Stimulated activated effector memory CD8-positive, alpha-beta T cell treated with anti-CD3 and anti-CD28 coated beads, Interleukin-12 subunit alpha, Interleukin-12 subunit beta, amount 100 ng/mL, for 72 hours (primary cell): ENCODE measurements around the gene PRKCSH.

Experiments
- ATAC-seq: fragments of 150-1000 bp; cut with Tn5 transposase; 2 replicates; pipeline ENCODE4 v1.10.0; 2021
- DNase-seq, 2 donors: peaks; one replicate each; pipeline ENCODE4 v3.0.0; 2021 to 2022; ENCODE audit warnings: low spot score in 2 of 2
- H3K27ac Mint-ChIP-seq: one replicate; pipeline ENCODE4 v1.8.0; 2022; ENCODE audit warnings: mild to moderate bottlenecking, mixed read lengths
- H3K36me3 Mint-ChIP-seq: one replicate; pipeline ENCODE4 v1.8.0; 2022; ENCODE audit warnings: mild to moderate bottlenecking, mixed read lengths
- H3K4me1 Mint-ChIP-seq: one replicate; pipeline ENCODE4 v1.8.0; 2022; ENCODE audit warnings: mixed read lengths
- H3K4me3 Mint-ChIP-seq: one replicate; pipeline ENCODE4 v1.8.0; 2022; ENCODE audit warnings: mild to moderate bottlenecking, mixed read lengths
- H3K9me3 Mint-ChIP-seq: one replicate; pipeline ENCODE4 v1.8.0; 2022; ENCODE audit warnings: mixed read lengths

Gene PRKCSH

GRCh38 chr19:11435833-11436313 lies 438 bp downstream of the PRKCSH start:
- peaks cover 26% of the 10 kb centered on the region for H3K4me1 Mint-ChIP-seq

GRCh38 chr19:11437955-11438354 lies 2.5 kb downstream of the PRKCSH start:
- DNase-seq (no peak), ATAC-seq (no peak)
- H3K4me3 Mint-ChIP-seq: peak overlapping the region; percentile 100
- peaks cover 91% of the 10 kb centered on the region for H3K36me3 Mint-ChIP-seq
- H3K9me3 Mint-ChIP-seq: no peaks in the 10 kb centered on the region
- H3K4me1 Mint-ChIP-seq: peaks cover 39% of the 10 kb centered on the region
- H3K27ac Mint-ChIP-seq: no peak overlapping the region

More at GRCh38 chr19:11435833-11436313, 438 bp downstream of the PRKCSH start:
- H3K4me3 Mint-ChIP-seq: peak overlapping the region; percentile 100
- no peak for ATAC-seq
- H3K36me3 Mint-ChIP-seq: peaks cover 70% of the 10 kb centered on the region
- peak in 1 of 2 donors; percentile 67 for DNase-seq
- H3K9me3 Mint-ChIP-seq: no peaks in the 10 kb centered on the region
- peak overlapping the region; percentile 99 for H3K27ac Mint-ChIP-seq

- Mint-ChIP-seq H3K4me1 (peaks cover 21% of the 10 kb centered on the region), H3K4me3 (no peak overlapping the region), H3K27ac (no peak overlapping the region), H3K9me3 (no peaks in the 10 kb centered on the region), H3K36me3 (peaks cover 83% of the 10 kb centered on the region)
- no peak for ATAC-seq
- DNase-seq: no peak
Observed at GRCh38 chr19:11444059-11444458, 8.6 kb downstream of the PRKCSH start.

- Mint-ChIP-seq H3K36me3 (peaks cover 83% of the 10 kb centered on the region), H3K9me3 (no peaks in the 10 kb centered on the region), H3K4me3 (no peak overlapping the region), H3K4me1 (peaks cover 21% of the 10 kb centered on the region), H3K27ac (peak overlapping the region; percentile 69)
- ATAC-seq (no peak), DNase-seq (no peak)
Observed at GRCh38 chr19:11445141-11445540, 9.7 kb downstream of the PRKCSH start.

GRCh38 chr19:11446271-11446651 lies 10.8 kb downstream of the PRKCSH start:
- DNase-seq: no peak
- peak overlapping the region; percentile 60 for H3K27ac Mint-ChIP-seq
- peaks cover 15% of the 10 kb centered on the region for H3K4me1 Mint-ChIP-seq
- no peak for ATAC-seq
- H3K4me3 Mint-ChIP-seq: no peak overlapping the region
- no peaks in the 10 kb centered on the region for H3K9me3 Mint-ChIP-seq
- H3K36me3 Mint-ChIP-seq: peaks cover 82% of the 10 kb centered on the region

DNA sequence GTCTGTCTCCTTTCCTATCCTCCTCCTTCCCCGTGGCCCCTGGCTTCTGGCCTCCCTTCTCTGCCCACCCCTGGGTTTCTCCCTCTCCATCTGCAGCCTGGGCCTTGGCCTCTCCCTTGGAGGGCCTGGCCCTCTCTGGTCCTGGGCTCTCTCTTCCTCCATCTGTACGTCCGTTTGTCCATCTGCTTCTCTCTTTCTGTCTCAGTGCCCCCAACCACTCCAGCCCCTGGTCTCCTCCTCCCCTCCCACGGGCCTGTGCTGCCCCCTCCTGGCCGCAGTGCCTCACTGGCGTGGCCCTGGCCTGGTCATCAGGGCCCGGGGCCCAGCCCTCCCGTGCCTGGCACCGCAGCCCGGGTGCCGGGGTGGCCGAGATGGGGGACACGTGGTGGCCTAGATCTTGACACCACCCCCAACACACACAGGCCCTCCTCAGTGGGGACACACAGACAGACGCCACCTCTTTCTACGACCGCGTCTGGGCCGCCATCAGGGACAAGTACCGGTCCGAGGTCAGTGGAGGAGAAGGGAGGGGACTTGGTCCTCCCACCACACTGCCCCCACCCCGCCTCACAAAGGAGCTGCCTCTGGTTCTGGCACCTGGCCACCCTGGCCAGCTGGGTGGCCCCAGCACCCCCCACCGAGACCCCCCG lies 11.3 kb downstream of the PRKCSH start:
- H3K4me3 Mint-ChIP-seq: no peak overlapping the region
- peak; percentile 58 for ATAC-seq
- DNase-seq: peak; percentile 39 to 68
- H3K27ac Mint-ChIP-seq: peak overlapping the region; percentile 60
- peaks cover 12% of the 10 kb centered on the region for H3K4me1 Mint-ChIP-seq
- peaks cover 76% of the 10 kb centered on the region for H3K36me3 Mint-ChIP-seq
- no peaks in the 10 kb centered on the region for H3K9me3 Mint-ChIP-seq

- Mint-ChIP-seq H3K27ac (no peak overlapping the region), H3K4me1 (peaks cover 5% of the 10 kb centered on the region), H3K9me3 (no peaks in the 10 kb centered on the region), H3K36me3 (peaks cover 68% of the 10 kb centered on the region), H3K4me3 (no peak overlapping the region)
- DNase-seq: no peak
- ATAC-seq: no peak
Observed at GRCh38 chr19:11447347-11448262, 12.2 kb downstream of the PRKCSH start.

GRCh38 chr19:11448410-11448809 lies 13.0 kb downstream of the PRKCSH start:
- no peaks in the 10 kb centered on the region for H3K9me3 Mint-ChIP-seq
- H3K27ac Mint-ChIP-seq: no peak overlapping the region
- ATAC-seq (no peak), DNase-seq (no peak)
- no peak overlapping the region for H3K4me3 Mint-ChIP-seq
- peaks cover 60% of the 10 kb centered on the region for H3K36me3 Mint-ChIP-seq
- H3K4me1 Mint-ChIP-seq: peaks cover 5% of the 10 kb centered on the region

DNA sequence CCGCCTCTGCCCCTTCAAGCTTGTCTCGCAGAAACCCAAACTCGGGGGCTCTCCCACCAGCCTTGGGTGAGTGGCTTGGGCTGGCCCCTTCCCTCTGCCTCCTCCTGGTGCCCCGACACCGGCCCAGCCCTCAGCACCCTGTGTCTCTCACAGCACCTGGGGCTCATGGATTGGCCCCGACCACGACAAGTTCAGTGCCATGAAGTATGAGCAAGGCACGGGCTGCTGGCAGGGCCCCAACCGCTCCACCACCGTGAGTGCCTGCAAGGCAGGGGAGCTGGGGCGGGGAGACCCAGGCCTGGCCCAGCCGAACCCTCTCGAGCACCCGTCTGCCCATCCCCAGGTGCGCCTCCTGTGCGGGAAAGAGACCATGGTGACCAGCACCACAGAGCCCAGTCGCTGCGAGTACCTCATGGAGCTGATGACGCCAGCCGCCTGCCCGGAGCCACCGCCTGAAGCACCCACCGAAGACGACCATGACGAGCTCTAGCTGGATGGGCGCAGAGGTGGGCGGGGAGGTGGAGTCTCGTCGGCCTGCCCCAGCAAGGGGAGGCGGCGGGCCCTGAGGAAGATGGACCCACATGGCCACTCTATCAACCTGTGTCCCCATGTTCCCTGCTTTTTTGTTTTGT lies 13.6 kb downstream of the PRKCSH start:
- no peak overlapping the region for H3K27ac Mint-ChIP-seq
- no peak for ATAC-seq
- peaks cover 54% of the 10 kb centered on the region for H3K36me3 Mint-ChIP-seq
- peaks cover 5% of the 10 kb centered on the region for H3K4me1 Mint-ChIP-seq
- no peak overlapping the region for H3K4me3 Mint-ChIP-seq
- DNase-seq: no peak
- H3K9me3 Mint-ChIP-seq: no peaks in the 10 kb centered on the region

- Mint-ChIP-seq H3K9me3 (no peaks in the 10 kb centered on the region), H3K4me3 (no peak overlapping the region), H3K27ac (no peak overlapping the region), H3K4me1 (no peaks in the 10 kb centered on the region), H3K36me3 (peaks cover 41% of the 10 kb centered on the region)
- ATAC-seq (no peak), DNase-seq (no peak)
Observed at GRCh38 chr19:11450570-11451326, 15.3 kb downstream of the PRKCSH start.

DNA sequence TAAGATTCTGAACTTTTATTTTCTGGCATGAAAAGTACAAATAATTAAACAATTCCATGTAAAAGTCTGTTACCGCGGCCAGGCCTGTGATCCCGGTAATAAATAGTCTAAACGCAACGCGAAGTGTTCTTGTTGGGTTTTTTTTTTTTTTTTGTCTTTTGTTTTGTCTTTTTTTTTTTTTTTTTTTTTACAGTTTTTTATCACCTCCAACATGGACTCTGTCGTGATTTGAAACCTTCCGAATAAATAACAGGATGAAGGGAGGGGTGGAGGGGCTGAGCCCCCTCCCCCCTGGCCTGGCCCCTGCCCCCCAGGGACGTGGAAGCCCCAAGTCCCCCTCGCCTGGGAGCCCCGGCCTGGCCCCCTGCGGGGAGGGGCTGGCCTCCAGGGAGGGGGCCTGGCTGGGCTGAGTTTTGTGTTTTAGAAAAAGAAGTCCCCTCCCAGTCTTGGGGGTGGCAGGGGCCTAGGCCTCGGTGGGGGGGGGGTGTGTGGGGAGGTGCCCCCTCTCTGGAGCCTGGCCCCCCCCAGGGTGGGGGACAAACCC lies 16.0 kb downstream of the PRKCSH start:
- H3K9me3 Mint-ChIP-seq: no peaks in the 10 kb centered on the region
- no peaks in the 10 kb centered on the region for H3K4me1 Mint-ChIP-seq
- ATAC-seq: no peak
- DNase-seq: no peak
- peaks cover 37% of the 10 kb centered on the region for H3K36me3 Mint-ChIP-seq
- no peak overlapping the region for H3K4me3 Mint-ChIP-seq
- no peak overlapping the region for H3K27ac Mint-ChIP-seq

- peaks cover 31% of the 10 kb centered on the region for H3K36me3 Mint-ChIP-seq
- H3K4me1 Mint-ChIP-seq: no peaks in the 10 kb centered on the region
- DNase-seq (no peak), ATAC-seq (no peak)
- H3K4me3 Mint-ChIP-seq: no peak overlapping the region
- no peaks in the 10 kb centered on the region for H3K9me3 Mint-ChIP-seq
- H3K27ac Mint-ChIP-seq: no peak overlapping the region
Observed at GRCh38 chr19:11451871-11452619, 16.6 kb downstream of the PRKCSH start.

GRCh38 chr19:11452620-11453310 lies 17.3 kb downstream of the PRKCSH start:
- ATAC-seq (no peak), DNase-seq (no peak)
- H3K4me3 Mint-ChIP-seq: no peak overlapping the region
- H3K9me3 Mint-ChIP-seq: no peaks in the 10 kb centered on the region
- H3K4me1 Mint-ChIP-seq: no peaks in the 10 kb centered on the region
- no peak overlapping the region for H3K27ac Mint-ChIP-seq
- H3K36me3 Mint-ChIP-seq: peaks cover 26% of the 10 kb centered on the region
